GM19324 (cell line): ENCODE data around the gene AMMECR1.
"Not testable (repeated sequence)": the region's sequence is repeated elsewhere in the genome, so short reads cannot be mapped to it uniquely, and the experiment has no call there.

ENCODE experiments used
- ATAC-seq: cut with Tn5 transposase; IDR thresholded peaks from one replicate; pipeline ENCODE4 v1.9.1; 2021; ENCODE audit warnings: mild to moderate bottlenecking, moderate library complexity; ENCODE audit not compliant: unreplicated experiment, low FRiP score

AMMECR1 gene

DNA sequence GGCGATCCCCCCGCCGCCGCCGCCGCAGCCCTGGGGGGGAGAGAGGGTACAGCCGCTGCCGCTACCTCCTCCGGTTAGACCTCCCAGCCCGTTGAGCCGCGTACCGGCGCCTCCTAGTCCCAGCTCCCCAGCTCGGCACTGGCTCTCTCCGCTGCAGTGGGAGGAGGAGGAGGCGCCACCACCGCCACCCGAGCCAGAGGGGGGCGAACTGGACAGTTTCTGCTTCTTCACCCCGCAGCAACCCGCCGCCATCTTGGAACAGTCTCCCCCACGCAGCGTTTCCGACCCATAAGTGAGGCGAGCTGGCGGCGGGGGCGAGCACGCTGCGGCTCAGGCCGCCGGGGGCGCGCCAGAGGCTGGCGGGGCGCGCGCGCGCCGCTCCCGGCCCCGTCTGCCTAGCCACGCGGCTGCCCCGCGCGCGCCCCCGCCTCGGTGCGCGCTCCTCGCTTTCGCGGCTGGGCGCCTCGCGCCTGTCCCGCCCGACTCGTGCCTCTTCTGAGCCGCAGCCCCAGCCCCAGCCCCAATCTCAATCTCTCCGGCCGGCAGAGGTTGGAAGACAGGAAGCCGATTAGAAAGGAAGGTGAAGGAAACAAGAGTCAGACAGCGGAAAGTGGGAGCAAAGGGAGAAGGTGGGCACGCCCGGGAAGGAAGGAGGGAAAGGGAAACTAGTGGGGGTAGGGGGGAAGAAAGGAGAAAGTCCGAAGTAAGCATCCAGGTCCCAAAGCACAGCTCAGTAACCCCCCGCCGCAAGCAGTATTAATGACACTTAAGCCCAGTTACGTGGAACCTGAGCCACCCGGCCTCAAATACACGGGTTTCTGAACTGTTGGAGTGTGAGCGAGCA, at the start of gene AMMECR1:
Gene AMMECR1 (minus strand): TSS at position 266 of the 844 bp plus-strand sequence. CDS start 14 bp downstream, at position 252.
- ATAC-seq: peak; percentile 75

DNA sequence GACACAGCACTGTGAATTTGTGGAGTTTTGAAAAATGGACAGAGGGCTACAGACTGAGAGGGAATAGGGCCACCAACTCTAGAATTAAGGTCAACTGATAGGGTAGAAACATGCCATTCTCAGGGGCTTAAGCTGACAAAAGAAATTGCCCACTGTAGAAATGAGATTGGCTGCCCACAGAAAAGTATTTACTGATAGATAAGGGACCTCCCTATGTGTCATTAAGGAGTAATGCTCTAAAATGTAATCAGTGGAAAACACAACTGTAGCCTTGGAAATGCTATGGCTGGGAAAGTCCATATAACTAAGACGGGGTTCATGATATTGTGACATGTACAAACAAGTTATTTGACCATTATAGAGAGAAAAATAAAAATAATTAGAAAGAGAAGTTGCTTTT, 45.4 kb upstream of the AMMECR1 start:
- ATAC-seq: no peak

DNA sequence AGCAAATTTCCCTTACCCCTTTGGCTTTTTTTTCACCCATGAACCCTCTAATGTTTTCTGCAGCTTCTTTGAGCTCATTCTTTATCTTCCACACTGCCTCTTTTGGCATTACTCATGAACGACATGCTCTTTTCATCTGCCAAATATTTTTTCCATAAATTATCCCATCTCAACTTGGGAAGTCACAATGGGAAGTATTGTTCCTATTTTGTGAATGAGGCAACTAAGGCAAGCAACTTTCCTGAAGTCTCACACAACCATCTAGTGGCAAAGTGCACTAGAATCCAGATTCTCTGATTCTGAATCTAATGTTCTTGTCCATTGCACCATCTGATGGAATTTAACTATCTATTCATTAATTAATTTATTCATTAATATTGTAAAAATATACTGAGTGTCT, 41.4 kb upstream of the AMMECR1 start:
- ATAC-seq: no peak

DNA sequence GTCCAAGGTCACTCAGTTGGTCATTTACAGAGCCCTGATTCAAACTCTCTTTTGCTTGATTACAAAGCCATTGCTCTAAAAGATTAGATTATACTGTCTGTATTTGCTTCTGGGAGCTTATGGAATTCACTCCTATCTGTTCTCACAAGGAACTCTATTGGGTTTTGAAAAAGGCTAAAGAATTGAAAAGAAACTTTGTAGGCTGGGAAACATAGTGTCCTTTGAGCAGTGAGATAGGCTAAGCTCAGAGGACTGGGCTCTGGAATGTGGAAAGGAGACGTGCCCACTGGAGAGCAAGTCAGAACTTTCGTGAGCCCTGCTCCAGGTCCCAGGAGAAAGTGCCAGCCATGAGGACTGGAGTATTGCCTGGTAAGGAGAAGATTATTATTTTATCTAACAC, 40.7 kb upstream of the AMMECR1 start, which contains the start of gene RTL9:
Gene RTL9 (plus strand): TSS at position 301 of the 400 bp plus-strand sequence. CDS start 91,770 bp downstream, outside the sequence.
- ATAC-seq: no peak

DNA sequence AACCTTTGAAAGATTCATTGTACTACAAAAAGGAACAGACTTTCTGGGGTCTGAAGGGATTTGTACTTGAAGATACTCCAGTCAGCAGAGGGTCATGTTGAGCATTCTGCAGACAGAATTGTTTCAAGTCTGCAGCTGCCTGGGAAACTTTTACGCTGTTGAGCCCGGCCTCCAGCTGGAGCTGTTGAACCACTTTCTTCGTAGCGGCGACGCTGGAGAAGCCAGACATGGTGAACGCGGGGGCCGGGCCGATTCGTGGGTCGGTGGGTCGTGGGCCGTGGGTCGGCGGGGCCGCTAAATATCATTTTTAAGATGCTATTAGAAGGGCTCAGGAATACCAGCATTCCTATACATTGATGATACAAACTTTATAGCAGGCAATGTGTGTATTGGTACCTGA, 28.8 kb upstream of the AMMECR1 start:
- ATAC-seq: no peak

DNA sequence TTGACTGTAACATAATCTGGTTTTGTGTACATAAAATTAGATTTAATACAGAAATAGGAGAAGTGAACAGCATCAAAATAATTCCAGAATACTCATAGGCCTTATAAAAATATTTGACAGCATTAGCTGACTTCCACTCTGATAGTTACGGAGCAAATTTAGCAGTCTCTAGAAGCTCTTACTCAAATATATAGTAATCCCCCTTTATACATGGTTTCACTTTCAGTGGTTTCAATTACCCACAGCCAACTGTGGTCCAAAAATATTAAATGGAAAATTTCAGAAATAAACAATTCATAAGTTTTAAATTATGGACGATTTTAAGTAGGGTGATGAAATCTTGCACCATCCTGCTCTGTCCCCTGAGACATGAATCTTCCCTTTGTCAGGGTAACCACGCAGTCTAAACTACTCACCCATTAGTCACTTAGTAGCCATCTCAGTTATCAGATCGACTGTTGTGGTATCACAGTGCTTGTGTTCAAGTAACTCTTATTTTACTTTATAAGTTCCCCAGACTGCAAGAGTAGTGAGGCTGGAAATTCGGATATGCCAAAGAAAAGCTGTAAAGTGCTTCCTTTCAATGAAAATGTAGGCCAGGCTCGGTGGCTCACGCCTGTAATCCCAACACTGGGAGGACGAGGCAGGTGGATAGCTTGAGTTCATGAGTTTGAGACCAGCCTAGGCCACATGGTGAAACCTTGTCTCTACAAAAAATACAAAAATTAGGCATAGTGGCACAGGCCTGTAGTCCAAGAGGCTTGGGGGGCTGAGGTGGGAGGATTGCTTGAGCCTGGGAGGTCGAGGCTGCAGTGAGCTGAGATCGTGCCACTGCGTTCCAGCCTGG, 23.5 kb upstream of the AMMECR1 start:
- no peak for ATAC-seq

DNA sequence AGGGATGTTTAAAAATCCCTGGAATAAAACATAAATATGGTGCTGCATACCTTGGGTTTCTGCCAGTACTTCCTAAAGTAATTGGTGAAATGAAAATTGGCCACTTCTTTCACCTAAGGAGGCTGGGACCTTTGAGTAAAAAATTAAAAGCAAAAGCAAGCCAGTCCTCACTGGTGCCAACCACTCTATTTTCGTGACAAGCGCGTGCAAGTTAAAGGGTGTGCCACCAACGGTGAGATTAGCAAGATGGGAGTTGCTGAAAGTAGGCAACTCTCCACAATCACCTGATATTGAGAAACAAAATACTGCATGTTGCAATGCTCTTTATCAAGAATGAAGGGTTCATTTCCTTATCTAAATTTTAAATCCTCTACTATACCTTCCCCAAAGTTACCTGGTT, 21.1 kb upstream of the AMMECR1 start:
- ATAC-seq: no peak

DNA sequence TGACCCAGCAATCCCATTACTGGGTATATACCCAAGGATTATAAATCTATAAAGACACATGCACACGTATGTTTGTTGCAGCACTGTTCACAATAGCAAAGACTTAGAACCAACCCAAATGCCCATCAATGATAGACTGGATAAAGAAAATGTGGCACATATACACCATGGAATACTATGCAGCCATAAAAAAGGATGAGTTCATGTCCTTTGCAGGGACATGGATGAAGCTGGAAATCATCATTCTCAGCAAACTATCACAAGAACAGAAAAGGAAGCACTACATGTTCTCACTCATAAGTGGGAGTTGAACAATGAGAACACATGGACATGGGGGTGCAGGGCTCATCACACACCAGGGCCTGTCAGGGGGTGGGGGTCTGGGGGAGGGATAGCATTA, 15.6 kb upstream of the AMMECR1 start:
- not testable (repeated sequence) for ATAC-seq

DNA sequence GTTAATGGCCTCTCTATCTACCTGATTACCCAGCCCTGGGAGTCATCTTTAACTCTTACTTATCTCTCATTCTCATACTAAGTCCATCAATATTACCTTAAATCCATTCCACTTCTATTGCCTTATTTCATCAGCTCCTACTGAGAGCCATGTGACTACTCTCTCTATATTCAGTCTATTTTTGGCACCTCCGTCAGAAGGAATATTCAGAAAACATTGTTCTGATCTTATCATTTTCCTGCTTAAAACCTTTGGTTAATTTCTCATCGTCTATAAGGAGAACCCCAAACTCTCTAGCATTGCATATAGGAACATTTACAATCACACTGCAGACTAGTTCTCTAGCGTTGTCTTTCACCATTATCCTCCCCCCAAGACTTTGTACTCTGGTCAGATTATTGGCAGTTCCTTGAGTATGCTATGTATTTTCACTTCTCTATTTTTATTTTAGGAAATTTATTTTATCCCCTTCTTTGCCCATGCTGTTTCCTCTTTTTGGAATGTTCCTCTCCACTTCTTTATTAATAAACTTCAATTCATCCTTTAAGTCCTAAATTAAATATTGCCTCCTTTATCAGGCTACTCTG, 13.7 kb upstream of the AMMECR1 start:
- ATAC-seq: no peak

DNA sequence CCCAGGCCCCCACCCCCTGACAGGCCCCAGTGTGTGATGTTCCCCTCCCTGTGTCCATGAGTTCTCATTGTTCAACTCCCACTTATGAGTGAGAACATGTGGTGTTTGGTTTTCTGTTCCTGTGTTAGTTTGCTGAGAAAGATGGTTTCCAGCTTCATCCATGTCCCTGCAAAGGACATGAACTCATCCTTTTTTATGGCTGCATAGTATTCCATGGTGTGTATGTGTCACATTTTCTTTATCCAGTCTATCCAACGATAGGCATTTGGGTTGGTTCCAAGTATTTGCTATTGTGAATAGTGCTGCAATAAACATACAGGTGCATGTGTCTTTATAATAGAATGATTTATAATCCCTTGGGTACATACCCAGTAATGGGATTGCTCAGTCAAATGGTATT, 10.7 kb upstream of the AMMECR1 start:
- ATAC-seq: not testable (repeated sequence)

DNA sequence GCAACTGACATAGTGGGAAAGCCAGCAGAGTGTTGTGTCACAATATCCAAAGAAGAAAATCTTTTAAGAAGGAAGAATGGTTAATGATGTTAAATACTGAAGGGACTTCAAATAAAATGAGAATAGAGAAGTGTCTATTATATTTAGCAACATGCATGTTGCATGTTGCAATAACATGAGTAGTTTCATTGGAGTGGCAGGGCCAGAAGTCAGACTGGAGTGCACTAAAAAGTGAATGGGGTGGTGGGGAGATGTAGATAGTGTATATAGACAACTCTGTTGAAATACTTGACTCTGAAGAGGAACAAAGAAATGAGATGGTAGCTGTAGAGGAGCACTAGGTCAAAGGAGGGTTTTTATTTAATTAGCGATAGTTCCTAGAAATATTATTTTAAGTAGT, 9.5 kb upstream of the AMMECR1 start:
- no peak for ATAC-seq

DNA sequence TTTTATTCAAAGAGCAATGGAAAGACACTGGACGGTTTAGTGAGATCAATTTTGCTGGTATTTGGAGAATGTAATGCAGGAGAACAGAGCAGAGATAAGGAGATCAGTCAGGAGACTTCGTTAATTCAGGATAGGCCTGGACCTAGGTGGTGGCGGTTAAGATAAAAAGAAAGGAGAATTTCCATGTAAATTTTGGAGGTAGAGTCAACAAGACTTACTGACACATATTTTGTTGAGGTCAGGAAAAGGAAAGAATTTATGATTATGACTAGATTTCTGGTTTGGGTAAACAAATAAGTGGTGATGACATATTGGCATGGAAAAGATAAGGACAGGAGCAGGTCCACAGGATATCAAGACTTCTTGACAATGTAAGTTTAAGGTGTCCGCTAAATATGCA, 8.8 kb upstream of the AMMECR1 start:
- ATAC-seq: no peak

DNA sequence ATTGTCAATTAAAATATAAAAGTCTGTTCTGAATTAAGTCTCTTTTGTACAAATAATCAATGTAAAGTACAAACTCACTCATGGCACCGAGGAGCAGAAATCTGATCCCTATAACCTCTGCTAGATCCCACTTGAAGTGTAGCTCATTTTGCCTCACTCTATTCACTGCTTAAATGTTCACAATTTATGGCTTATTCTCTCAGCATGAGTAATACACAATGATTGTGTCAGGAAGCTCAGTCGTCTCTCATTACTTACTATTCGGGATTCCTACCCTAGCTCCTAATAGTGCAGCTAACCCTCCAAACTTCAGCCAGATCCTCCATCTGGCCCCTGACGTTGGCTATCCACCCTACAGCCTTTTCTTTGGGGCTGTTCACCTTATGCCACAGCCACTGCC, 4.7 kb upstream of the AMMECR1 start:
- ATAC-seq: no peak

DNA sequence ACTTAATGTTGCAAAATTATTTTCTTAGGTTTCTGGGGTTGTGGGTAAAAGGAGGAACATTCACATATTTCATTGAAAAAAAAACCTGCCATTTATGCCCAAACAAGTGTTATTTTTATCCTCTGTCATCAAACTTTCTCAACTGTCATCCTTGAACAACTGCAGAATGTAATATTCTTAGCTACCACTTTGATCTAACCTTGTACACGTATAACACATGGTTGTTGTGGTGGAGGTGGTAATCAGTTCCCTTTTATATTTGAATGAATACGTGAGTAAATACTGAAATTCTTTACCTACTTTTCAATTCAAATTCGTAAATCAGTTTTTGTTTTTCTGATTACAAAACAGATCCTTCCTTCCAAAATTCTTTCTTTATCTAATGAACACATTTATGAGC, 3.8 kb upstream of the AMMECR1 start:
- no peak for ATAC-seq

DNA sequence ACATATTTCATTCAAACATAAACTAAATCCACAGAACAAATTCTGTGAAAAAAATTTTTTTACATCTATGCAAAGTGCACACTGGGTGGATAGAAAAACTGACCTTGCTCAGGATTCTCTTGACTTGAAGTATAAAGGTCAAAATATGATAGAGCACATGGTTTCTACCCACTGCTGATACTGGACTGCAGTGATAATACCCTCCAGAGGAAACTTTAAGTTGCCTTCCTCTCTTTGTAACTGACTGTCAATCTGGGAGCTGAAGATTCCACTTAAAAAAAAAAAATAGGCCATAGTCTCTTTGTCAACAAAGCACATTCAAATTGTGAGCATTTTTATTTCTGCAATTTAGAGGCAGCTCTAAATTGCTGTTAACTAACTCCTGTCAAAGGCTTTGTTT, 3.2 kb upstream of the AMMECR1 start:
- no peak for ATAC-seq

DNA sequence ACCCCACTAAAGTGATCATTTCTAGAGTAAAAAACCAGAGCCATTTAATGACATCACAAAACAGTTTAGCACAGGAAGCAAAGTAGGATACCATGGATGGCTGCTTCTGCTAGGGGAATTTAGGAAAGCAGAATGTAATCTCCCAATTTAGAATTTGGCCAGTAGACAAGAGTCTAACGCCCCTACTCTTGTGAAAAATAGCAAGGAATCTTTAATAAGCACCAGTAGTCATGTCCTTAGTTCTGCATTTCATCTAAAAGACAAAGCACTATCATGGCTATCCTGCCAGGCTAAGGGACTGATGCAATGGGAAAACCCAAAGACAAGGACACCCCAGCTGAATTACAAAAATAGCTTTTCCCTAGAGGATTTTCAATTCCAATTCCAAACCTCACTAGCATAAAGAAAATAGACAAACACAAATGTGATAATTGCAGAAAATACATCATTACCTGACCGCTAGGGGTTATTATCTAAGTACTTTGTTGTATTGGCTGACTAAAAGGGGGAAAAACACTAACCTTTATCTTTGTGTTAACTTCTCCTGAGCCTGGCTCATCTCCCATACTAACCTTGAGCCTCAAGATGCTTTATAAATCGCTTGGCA, 2.6 kb upstream of the AMMECR1 start:
- no peak for ATAC-seq

DNA sequence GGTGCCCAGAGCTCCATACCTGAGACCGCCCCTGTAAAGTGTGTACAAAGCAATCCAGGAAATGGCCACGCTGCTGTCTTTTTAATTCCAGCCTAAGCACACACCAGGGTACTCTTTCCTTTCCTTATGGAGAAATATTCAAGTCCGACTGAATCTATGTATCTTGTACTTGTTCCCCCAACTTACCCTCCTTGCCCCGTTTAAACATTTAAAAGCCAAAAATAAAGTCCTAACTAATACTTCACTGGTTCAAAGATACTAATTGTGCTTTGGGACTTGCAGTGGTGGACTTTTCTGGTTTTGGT, 731 bp upstream of the AMMECR1 start:
- ATAC-seq: no peak

DNA sequence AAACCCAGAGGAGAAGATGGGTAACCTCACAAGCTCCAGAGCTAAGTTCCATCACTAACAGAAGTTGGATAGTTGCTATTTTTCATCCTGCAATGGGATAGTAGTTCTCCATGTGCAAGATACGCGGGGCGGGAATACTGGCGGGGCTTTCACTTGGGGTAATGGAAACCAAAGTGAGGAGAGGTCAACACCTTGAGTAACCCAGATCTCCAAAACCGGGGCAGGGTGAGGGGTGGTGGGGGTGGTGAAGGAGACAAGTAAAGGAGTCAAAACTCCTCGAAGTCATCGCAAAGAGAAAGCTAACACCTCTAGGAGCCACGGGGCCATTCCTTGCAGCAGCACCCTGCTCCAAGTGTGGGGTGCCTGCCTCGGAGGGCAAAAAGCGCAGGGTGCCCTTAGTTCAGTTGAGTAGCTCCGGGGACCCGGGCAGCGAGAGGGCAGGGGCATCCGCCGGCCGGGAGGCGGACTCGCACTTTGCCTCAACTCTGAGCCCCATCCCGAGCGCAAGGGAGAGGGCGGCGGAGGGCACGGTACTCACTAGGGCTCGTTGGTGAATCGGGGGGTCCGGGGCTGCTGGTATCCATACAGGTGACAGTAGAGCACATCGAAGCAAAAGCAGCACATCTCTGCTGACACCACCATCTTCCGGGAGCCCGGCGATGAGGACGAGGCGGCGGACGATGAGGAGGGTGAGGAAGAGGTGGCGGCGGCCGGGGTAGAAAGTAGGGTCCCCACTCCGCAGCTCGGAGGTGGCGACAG, 645 bp downstream of the AMMECR1 start:
- peak; percentile 26 for ATAC-seq

DNA sequence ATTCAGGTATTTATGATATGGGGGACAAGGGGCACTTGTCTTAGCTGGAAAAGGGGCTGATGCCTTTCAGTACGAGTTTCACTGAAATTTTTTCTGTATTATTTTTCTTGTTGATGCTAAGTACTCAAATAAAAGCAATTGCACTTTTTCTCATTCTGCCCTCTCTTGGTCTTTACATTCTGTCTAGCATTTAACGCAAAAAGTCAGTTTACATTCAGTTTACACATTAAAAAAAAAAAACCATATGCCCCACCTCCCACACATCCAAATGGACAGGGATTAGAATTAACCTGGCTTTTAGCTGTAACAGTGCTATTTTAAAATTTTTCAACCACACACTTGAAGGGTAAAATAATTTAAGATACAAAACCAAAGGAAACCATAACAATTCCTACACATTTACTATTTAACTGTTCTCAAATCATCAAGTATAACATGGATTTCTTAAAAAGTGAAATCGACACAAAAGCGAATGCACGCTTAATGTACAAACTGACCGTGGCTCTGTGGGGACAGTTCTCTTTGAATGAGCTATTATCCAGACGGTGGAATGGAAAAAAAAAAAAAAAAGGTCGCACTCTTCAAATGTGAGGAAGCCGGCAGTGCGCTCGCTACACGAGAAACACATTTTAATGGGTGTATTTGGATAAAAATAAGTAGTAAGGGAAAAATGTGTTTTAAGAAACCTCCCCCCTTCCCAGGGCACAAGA, 1.4 kb downstream of the AMMECR1 start:
- no peak for ATAC-seq

DNA sequence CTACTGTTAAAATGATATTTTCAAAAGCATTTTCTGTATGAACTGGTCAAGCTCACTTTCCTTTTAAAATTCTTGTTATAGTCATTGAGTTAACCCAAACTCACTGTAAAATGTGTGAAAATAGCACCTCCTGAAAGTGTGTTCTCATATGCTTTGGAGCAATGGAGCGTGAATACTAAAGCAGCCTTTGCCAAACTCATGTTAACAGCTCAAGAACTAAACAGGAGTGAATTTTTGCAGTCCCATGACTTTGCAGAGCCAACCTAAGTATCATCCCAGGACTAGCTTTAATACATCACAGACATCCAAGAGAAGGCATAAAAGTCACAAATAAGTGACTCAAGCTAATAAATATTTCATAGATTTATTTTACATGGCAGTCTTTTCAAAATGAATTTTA, 2.3 kb downstream of the AMMECR1 start:
- ATAC-seq: no peak
